ENCODE data around the gene TRAPPC2L. TPM values are rescaled to one million over a fixed set of nuclear protein-coding genes. Genes with fewer than 3 reads are reported as not detected.

Gene TRAPPC2L
- total RNA-seq, 2 donors from 2014 or later, result 32.0 to 35.2 TPM

GRCh38 chr16:88904676-88905365 lies 47.9 kb downstream of the TRAPPC2L start:
- Mint-ChIP-seq H3K27me3 (ENCODE audit: low read depth) (no peaks in the 10 kb centered on the region), H3K27ac (no peak overlapping the region), H3K36me3 (ENCODE audit: insufficient read depth in 2 of 2) (no peaks in the 10 kb centered on the region), H3K4me1 (ENCODE audit: low read depth) (no peaks in the 10 kb centered on the region), H3K4me3 (no peak overlapping the region), H3K9me3 (no peaks in the 10 kb centered on the region)
- DNase-seq (no peak), ATAC-seq (replicated peaks in 1 of 2) (no peak)

- Mint-ChIP-seq H3K27ac (no peak overlapping the region), H3K9me3 (no peaks in the 10 kb centered on the region), H3K4me3 (no peak overlapping the region), H3K27me3 (ENCODE audit: low read depth) (no peaks in the 10 kb centered on the region), H3K4me1 (ENCODE audit: low read depth) (no peaks in the 10 kb centered on the region), H3K36me3 (ENCODE audit: insufficient read depth in 2 of 2) (no peaks in the 10 kb centered on the region)
- ATAC-seq (replicated peaks in 1 of 2) (peak in 1 of 2 donors; percentile 36), DNase-seq (peak; percentile 17 to 29)
These were observed 48.6 kb downstream of the TRAPPC2L start for GRCh38 chr16:88905563-88905962.

- Mint-ChIP-seq H3K27me3 (ENCODE audit: low read depth) (no peaks in the 10 kb centered on the region), H3K4me1 (ENCODE audit: low read depth) (no peaks in the 10 kb centered on the region), H3K4me3 (no peak overlapping the region), H3K9me3 (no peaks in the 10 kb centered on the region), H3K27ac (no peak overlapping the region), H3K36me3 (ENCODE audit: insufficient read depth in 2 of 2) (no peaks in the 10 kb centered on the region)
- ATAC-seq (replicated peaks in 1 of 2) (no peak), DNase-seq (no peak)
These were observed 49.1 kb downstream of the TRAPPC2L start for GRCh38 chr16:88906020-88906419.

- no peaks in the 10 kb centered on the region for H3K36me3 Mint-ChIP-seq (ENCODE audit: insufficient read depth in 2 of 2)
- H3K4me3 Mint-ChIP-seq, result no peak overlapping the region
- H3K27me3 Mint-ChIP-seq (ENCODE audit: low read depth), result no peaks in the 10 kb centered on the region
- no peaks in the 10 kb centered on the region for H3K9me3 Mint-ChIP-seq
- H3K4me1 Mint-ChIP-seq (ENCODE audit: low read depth), result no peaks in the 10 kb centered on the region
- H3K27ac Mint-ChIP-seq, result no peak overlapping the region
- ATAC-seq (replicated peaks in 1 of 2) (no peak), DNase-seq (no peak)
These were observed 49.7 kb downstream of the TRAPPC2L start for GRCh38 chr16:88906535-88907105.

GRCh38 chr16:88907768-88908167 lies 50.8 kb downstream of the TRAPPC2L start:
- no peaks in the 10 kb centered on the region for H3K27me3 Mint-ChIP-seq (ENCODE audit: low read depth)
- no peak overlapping the region for H3K4me3 Mint-ChIP-seq
- no peaks in the 10 kb centered on the region for H3K9me3 Mint-ChIP-seq
- ATAC-seq (replicated peaks in 1 of 2) (no peak), DNase-seq (no peak)
- H3K27ac Mint-ChIP-seq, result no peak overlapping the region
- H3K4me1 Mint-ChIP-seq (ENCODE audit: low read depth), result no peaks in the 10 kb centered on the region
- no peaks in the 10 kb centered on the region for H3K36me3 Mint-ChIP-seq (ENCODE audit: insufficient read depth in 2 of 2)

- H3K36me3 Mint-ChIP-seq (ENCODE audit: insufficient read depth in 2 of 2), result no peaks in the 10 kb centered on the region
- ATAC-seq (replicated peaks in 1 of 2) (no peak), DNase-seq (no peak)
- H3K27ac Mint-ChIP-seq, result no peak overlapping the region
- H3K27me3 Mint-ChIP-seq (ENCODE audit: low read depth), result no peaks in the 10 kb centered on the region
- no peaks in the 10 kb centered on the region for H3K9me3 Mint-ChIP-seq
- no peak overlapping the region for H3K4me3 Mint-ChIP-seq
- no peaks in the 10 kb centered on the region for H3K4me1 Mint-ChIP-seq (ENCODE audit: low read depth)
These were observed 51.4 kb downstream of the TRAPPC2L start for GRCh38 chr16:88908307-88908706.

- Mint-ChIP-seq H3K4me3 (no peak overlapping the region), H3K9me3 (no peaks in the 10 kb centered on the region), H3K27me3 (ENCODE audit: low read depth) (no peaks in the 10 kb centered on the region), H3K27ac (no peak overlapping the region), H3K36me3 (ENCODE audit: insufficient read depth in 2 of 2) (no peaks in the 10 kb centered on the region), H3K4me1 (ENCODE audit: low read depth) (no peaks in the 10 kb centered on the region)
- DNase-seq (no peak), ATAC-seq (replicated peaks in 1 of 2) (no peak)
These were observed 52.7 kb downstream of the TRAPPC2L start for GRCh38 chr16:88909431-88910210.

GRCh38 chr16:88910284-88911135 lies 53.6 kb downstream of the TRAPPC2L start:
- no peak for DNase-seq
- no peaks in the 10 kb centered on the region for H3K27me3 Mint-ChIP-seq (ENCODE audit: low read depth)
- H3K27ac Mint-ChIP-seq, result no peak overlapping the region
- no peak for ATAC-seq (replicated peaks in 1 of 2)
- no peaks in the 10 kb centered on the region for H3K4me1 Mint-ChIP-seq (ENCODE audit: low read depth)
- no peaks in the 10 kb centered on the region for H3K36me3 Mint-ChIP-seq (ENCODE audit: insufficient read depth in 2 of 2)
- no peak overlapping the region for H3K4me3 Mint-ChIP-seq
- no peaks in the 10 kb centered on the region for H3K9me3 Mint-ChIP-seq

- no peaks in the 10 kb centered on the region for H3K4me1 Mint-ChIP-seq (ENCODE audit: low read depth)
- no peak overlapping the region for H3K4me3 Mint-ChIP-seq
- H3K27me3 Mint-ChIP-seq (ENCODE audit: low read depth), result no peaks in the 10 kb centered on the region
- no peak overlapping the region for H3K27ac Mint-ChIP-seq
- peaks cover 2 to 3% of the 10 kb centered on the region in 2 donors for H3K9me3 Mint-ChIP-seq
- no peak for ATAC-seq (replicated peaks in 1 of 2)
- no peak for DNase-seq
- no peaks in the 10 kb centered on the region for H3K36me3 Mint-ChIP-seq (ENCODE audit: insufficient read depth in 2 of 2)
These were observed 54.4 kb downstream of the TRAPPC2L start for GRCh38 chr16:88911136-88911945.

GRCh38 chr16:88911946-88912310 lies 55.0 kb downstream of the TRAPPC2L start:
- ATAC-seq (replicated peaks in 1 of 2) (no peak), DNase-seq (no peak)
- Mint-ChIP-seq H3K4me1 (ENCODE audit: low read depth) (no peaks in the 10 kb centered on the region), H3K27me3 (ENCODE audit: low read depth) (no peaks in the 10 kb centered on the region), H3K27ac (no peak overlapping the region), H3K9me3 (peaks cover 2 to 3% of the 10 kb centered on the region in 2 donors), H3K36me3 (ENCODE audit: insufficient read depth in 2 of 2) (no peaks in the 10 kb centered on the region), H3K4me3 (no peak overlapping the region)

Data from activated T-cell treated with anti-CD3 and anti-CD28 coated beads, Interleukin-2, amount 50 U/mL, for 72 hours (primary cell).